Esophagus squamous epithelium (tissue), 5 donors: ENCODE results near the gene SGPP1. TPM values are rescaled to one million over a fixed set of nuclear protein-coding genes. Genes with fewer than 3 reads are reported as not detected.

Source experiments
- DNase-seq: peaks from one replicate; lab custom pipeline; 2025; lab: John Stamatoyannopoulos, UW
- H3K27ac ChIP-seq, 4 donors: fragments of 200-600 bp; sonication (generic); one replicate each; pipeline ENCODE4 v1.5.1; 2016 to 2019; ENCODE audit warnings: mild to moderate bottlenecking in 1 of 4
- H3K27me3 ChIP-seq, 4 donors: fragments of 200-600 bp; sonication (generic); 1 replicate in 3 of 4; 2 replicates in 1 of 4; pipeline versions ENCODE4 v1.5.1 to v1.6.0; 2017 to 2021; ENCODE audit warnings: antibody characterized with exemption in 1 of 4
- H3K36me3 ChIP-seq, 3 donors: fragments of 200-600 bp; sonication (generic); one replicate each; pipeline ENCODE4 v1.5.1; 2016 to 2019
- H3K4me1 ChIP-seq, 3 donors: fragments of 200-600 bp; sonication (generic); one replicate each; pipeline ENCODE4 v1.5.1; 2017 to 2019
- H3K4me3 ChIP-seq, 4 donors: fragments of 200-600 bp; sonication (generic); 1 replicate in 3 of 4; 2 replicates in 1 of 4; pipeline ENCODE4 v1.5.1; 2016 to 2019; ENCODE audit warnings: mild to moderate bottlenecking in 2 of 4, moderate library complexity in 1 of 4
- H3K9me3 ChIP-seq, 3 donors: fragments of 200-600 bp; sonication (generic); one replicate each; pipeline ENCODE4 v1.5.1; 2016 to 2019
- CTCF ChIP-seq, 6 experiments: fragments of 450-650 bp in 4 of 6; fragments of 200-600 bp in 2 of 6; sonication (generic) in 2 of 6; IDR thresholded peaks; one replicate each; pipeline ENCODE4 v1.5.1; 2016 to 2019; ENCODE audit warnings: antibody characterized with exemption in 6 of 6, mild to moderate bottlenecking in 4 of 6, moderate library complexity in 4 of 6
- POLR2A ChIP-seq, 4 donors: fragments of 450-650 bp; IDR thresholded peaks; one replicate each; pipeline ENCODE4 v1.6.1; 2017; ENCODE audit warnings: antibody characterized with exemption in 4 of 4, mild to moderate bottlenecking in 4 of 4, moderate library complexity in 3 of 4
- WGBS, 2 donors: methylation state at CpG; one replicate each; pipeline ENCODE4 v1.1.5; 2018; 5-methylcytosine and 5-hydroxymethylcytosine counted together
- intact Hi-C: fragments of 100-400 bp; cut with DNase I; formaldehyde crosslinking; loops from one replicate; pipeline ENCODE4 v1.15.0; 2022
- total RNA-seq, 4 donors: library from RNA; depleted of rRNA; stranded (reverse); fragments of >200 nt; gene quantifications; one replicate each; pipeline ENCODE4 v1.1.0, GENCODE V29; 2016
- donor health status: DM: yes; HTN: yes; CAD: no.

SGPP1 gene
- total RNA-seq, 4 donors from 2014 or later: 5.8 to 15.7 (median 14.6) TPM

- no peak for DNase-seq
- WGBS, 2 donors: 79 to 86% methylated on average over 3 to 4 of the region's 4 CpGs
- intact Hi-C loops: no loop called here
Measured at GRCh38 chr14:63659726-63660125, 68.1 kb downstream of the SGPP1 start.

GRCh38 chr14:63656194-63656593 is 71.7 kb downstream of the SGPP1 start:
- 81 to 86% methylated on average over 4 of the region's 4 CpGs for WGBS, 2 donors

More at GRCh38 chr14:63659726-63660125, 68.1 kb downstream of the SGPP1 start:
- Histone ChIP-seq H3K36me3 (peaks cover 0 to 6% (median 0%) of the 10 kb centered on the region in 3 donors), H3K9me3 (no peaks in the 10 kb centered on the region), H3K4me3 (no peak overlapping the region), H3K27ac (no peak overlapping the region), H3K27me3 (no peaks in the 10 kb centered on the region), H3K4me1 (no peaks in the 10 kb centered on the region)
- TF ChIP-seq POLR2A (IDR thresholded peaks at IDR 0.05) (no peak), CTCF (IDR thresholded peaks at IDR 0.05) (no peak)

GRCh38 chr14:63654936-63655335 is 72.9 kb downstream of the SGPP1 start:
- intact Hi-C loops: no loop called here
- WGBS, 2 donors: 83 to 92% methylated on average over 2 of the region's 2 CpGs

More at GRCh38 chr14:63656194-63656593, 71.7 kb downstream of the SGPP1 start:
- H3K4me1 ChIP-seq: no peaks in the 10 kb centered on the region
- no peak overlapping the region for H3K4me3 ChIP-seq
- no peaks in the 10 kb centered on the region for H3K9me3 ChIP-seq
- no peak overlapping the region for H3K27ac ChIP-seq
- TF ChIP-seq POLR2A (IDR thresholded peaks at IDR 0.05) (no peak), CTCF (IDR thresholded peaks at IDR 0.05) (no peak)
- intact Hi-C loops: no loop called here
- no peaks in the 10 kb centered on the region for H3K27me3 ChIP-seq
- H3K36me3 ChIP-seq: peaks cover 0 to 6% (median 0%) of the 10 kb centered on the region in 3 donors
- no peak for DNase-seq

GRCh38 chr14:63654346-63654745 is 73.5 kb downstream of the SGPP1 start:
- no peaks in the 10 kb centered on the region for H3K27me3 ChIP-seq
- intact Hi-C loops: no loop called here
- TF ChIP-seq POLR2A (IDR thresholded peaks at IDR 0.05) (no peak), CTCF (IDR thresholded peaks at IDR 0.05) (no peak)
- no peak for DNase-seq
- no peak overlapping the region for H3K4me3 ChIP-seq
- no peak overlapping the region for H3K27ac ChIP-seq
- no peaks in the 10 kb centered on the region for H3K4me1 ChIP-seq
- no peaks in the 10 kb centered on the region for H3K9me3 ChIP-seq
- peaks cover 0 to 6% (median 0%) of the 10 kb centered on the region in 3 donors for H3K36me3 ChIP-seq
- 85 to 93% methylated on average over 1 to 2 of the region's 2 CpGs for WGBS, 2 donors

More at GRCh38 chr14:63654936-63655335, 72.9 kb downstream of the SGPP1 start:
- no peak for TF ChIP-seq POLR2A (IDR thresholded peaks at IDR 0.05)
- no peaks in the 10 kb centered on the region for H3K9me3 ChIP-seq
- H3K27ac ChIP-seq: no peak overlapping the region
- no peak overlapping the region for H3K4me3 ChIP-seq
- no peaks in the 10 kb centered on the region for H3K4me1 ChIP-seq
- H3K36me3 ChIP-seq: peaks cover 0 to 6% (median 0%) of the 10 kb centered on the region in 3 donors
- H3K27me3 ChIP-seq: no peaks in the 10 kb centered on the region
- DNase-seq: no peak

DNA sequence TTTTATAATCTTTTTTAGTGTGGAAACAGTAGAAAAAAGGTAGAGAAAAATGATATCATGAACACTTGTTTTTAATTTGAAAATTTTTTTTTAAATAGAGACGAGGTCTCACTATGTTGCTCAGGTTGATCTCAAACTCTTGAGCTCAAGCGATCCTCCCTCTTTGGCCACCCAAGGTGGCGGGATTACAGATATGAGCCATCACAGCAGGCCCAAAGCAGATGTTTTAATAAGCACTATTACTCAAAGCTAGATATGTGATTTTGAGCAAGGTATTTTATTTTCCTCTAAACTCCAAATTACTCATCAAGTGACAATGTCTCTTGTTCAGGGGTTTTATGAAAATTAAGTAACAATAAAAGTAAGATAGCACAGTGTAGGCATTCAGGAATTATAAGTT is 75.5 kb downstream of the SGPP1 start:
- Histone ChIP-seq H3K4me1 (no peaks in the 10 kb centered on the region), H3K4me3 (no peak overlapping the region), H3K9me3 (no peaks in the 10 kb centered on the region), H3K36me3 (no peaks in the 10 kb centered on the region), H3K27me3 (no peaks in the 10 kb centered on the region), H3K27ac (no peak overlapping the region)
- WGBS, 2 donors: 89 to 97% methylated on average over 3 of the region's 3 CpGs
- intact Hi-C loops: no loop called here
- TF ChIP-seq POLR2A (IDR thresholded peaks at IDR 0.05): no peak
- no peak for TF ChIP-seq CTCF (IDR thresholded peaks at IDR 0.05)
- DNase-seq: no peak
